Activated CD4-positive, alpha-beta T cell treated with anti-CD3 and anti-CD28 coated beads, Interleukin-2, Interleukin-6, amounts not matched to agents 100 ng/mL and 50 ng/mL, durations not matched to agents 16 hours and 8 hours (primary cell): ENCODE results near the gene ANTKMT.

ENCODE experiments used
- DNase-seq: peaks from one replicate; pipeline ENCODE4 v3.0.0-alpha.2; 2020

ANTKMT gene

GRCh38 chr16:700684-701584, 20.0 kb upstream of the ANTKMT start:
- DNase-seq = no peak

GRCh38 chr16:702341-702740, 18.6 kb upstream of the ANTKMT start:
- no peak for DNase-seq

GRCh38 chr16:703406-703805, 17.5 kb upstream of the ANTKMT start:
- DNase-seq = no peak

- no peak for DNase-seq
Measured at GRCh38 chr16:704047-704446, 16.9 kb upstream of the ANTKMT start.

- no peak for DNase-seq
Measured at GRCh38 chr16:704552-705380, 16.2 kb upstream of the ANTKMT start.

GRCh38 chr16:705431-706188, 15.3 kb upstream of the ANTKMT start, which contains the start of gene FBXL16:
TSS of gene FBXL16 (minus strand) at chr16:705801. CDS start at chr16:697405, 8,396 bp downstream.
- DNase-seq = no peak

- DNase-seq = no peak
Measured at GRCh38 chr16:706189-707061, 14.5 kb upstream of the ANTKMT start.

- DNase-seq = no peak
Measured at GRCh38 chr16:707062-707538, 13.8 kb upstream of the ANTKMT start.

GRCh38 chr16:708019-708418, 12.9 kb upstream of the ANTKMT start:
- no peak for DNase-seq

GRCh38 chr16:708959-709358, 12.0 kb upstream of the ANTKMT start:
- no peak for DNase-seq

GRCh38 chr16:709566-710499, 11.1 kb upstream of the ANTKMT start:
- peak; percentile 40 for DNase-seq

- no peak for DNase-seq
Measured at GRCh38 chr16:710500-711075, 10.4 kb upstream of the ANTKMT start.

GRCh38 chr16:711084-711483, 9.9 kb upstream of the ANTKMT start:
- no peak for DNase-seq

- DNase-seq = peak; percentile 85
Measured at GRCh38 chr16:711548-712320, 9.2 kb upstream of the ANTKMT start.

- DNase-seq = peak; percentile 70
Measured at GRCh38 chr16:712740-713250, 8.2 kb upstream of the ANTKMT start.

- no peak for DNase-seq
Measured at GRCh38 chr16:714079-714478, 6.9 kb upstream of the ANTKMT start.

GRCh38 chr16:714558-715476, 6.1 kb upstream of the ANTKMT start, which contains the start of gene METRN:
TSS of gene METRN (plus strand) at chr16:715118. CDS start at chr16:715290, 172 bp downstream.
- DNase-seq = peak; percentile 93
